Keratinocyte (primary cell): ENCODE results near the gene YDJC.

Experiments
- CTCF ChIP-seq, 3 experiments: IDR thresholded peaks in 1 of 3; conservative IDR thresholded peaks in 1 of 3; optimal IDR thresholded peaks in 1 of 3; 2 replicates in 2 of 3; 3 replicates in 1 of 3; pipeline versions ENCODE3 to v1.5.1; 2011; ENCODE audit warnings: low read length in 3 of 3, mild to moderate bottlenecking in 3 of 3, moderate library complexity in 2 of 3, control low read depth in 1 of 3, inconsistent platforms in 1 of 3; ENCODE audit not compliant: insufficient read depth in 2 of 3; ENCODE audit errors: extremely low read depth in 1 of 3
- EZH2 ChIP-seq: IDR thresholded peaks from one replicate; pipeline ENCODE4 v1.6.1; 2012; ENCODE audit warnings: inconsistent platforms, mild to moderate bottlenecking, low read length, moderate library complexity

- TF ChIP-seq CTCF (optimal IDR thresholded peaks at IDR 0.05 in 1 of 3, IDR thresholded peaks at IDR 0.05 in 1 of 3, conservative IDR thresholded peaks at IDR 0.05 in 1 of 3; ENCODE audit: extremely low read depth in 1 of 3, insufficient read depth in 2 of 3, low read length in 3 of 3) (peak; percentile 31 to 54 (median 45)), EZH2 (no peak)
Measured at GRCh38 chr22:21593406-21594232, 36.2 kb downstream of the YDJC start.
